Measurements from ENCODE around the gene ARHGAP28. TPM values are rescaled to one million over a fixed set of nuclear protein-coding genes. Genes with fewer than 3 reads are reported as not detected.

ARHGAP28 gene
- total RNA-seq, 1 donor from 2014 or later: 7.6 TPM

DNA sequence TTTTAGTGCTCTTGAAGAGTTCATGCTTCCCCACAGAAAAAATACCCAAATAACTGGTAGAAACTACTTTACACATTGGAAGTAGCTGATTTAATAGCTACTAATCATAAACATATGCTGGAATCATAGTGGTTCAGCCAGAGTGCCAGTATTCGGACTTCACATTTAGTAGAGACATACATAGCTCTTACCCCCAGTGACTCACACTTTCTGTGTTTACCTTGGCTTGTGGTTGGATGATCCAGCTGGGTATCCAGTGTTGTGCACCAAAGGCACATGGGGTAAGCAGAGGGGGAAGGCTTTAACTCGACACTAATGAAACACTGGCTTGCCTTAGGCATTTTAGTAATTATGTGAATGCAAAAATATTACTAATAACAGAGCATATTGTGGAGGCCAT lies 18.1 kb downstream of the ARHGAP28 start:
- no peak for DNase-seq (ENCODE audit: extremely low spot score in 2 of 2)
- H3K27ac ChIP-seq: peak overlapping the region; percentile 10
- no peaks in the 10 kb centered on the region for H3K27me3 ChIP-seq
- H3K36me3 ChIP-seq: no peaks in the 10 kb centered on the region
- H3K4me1 ChIP-seq: peaks cover 10% of the 10 kb centered on the region
- no peaks in the 10 kb centered on the region for H3K9me3 ChIP-seq
- intact Hi-C loops (cut with DNase I): no loop called here
- TF ChIP-seq POLR2A (IDR thresholded peaks at IDR 0.05) (no peak), POLR2AphosphoS5 (IDR thresholded peaks at IDR 0.05; ENCODE audit: insufficient read depth in 1 of 2, low read depth in 1 of 2) (no peak)
- TF ChIP-seq, protein P1, sequence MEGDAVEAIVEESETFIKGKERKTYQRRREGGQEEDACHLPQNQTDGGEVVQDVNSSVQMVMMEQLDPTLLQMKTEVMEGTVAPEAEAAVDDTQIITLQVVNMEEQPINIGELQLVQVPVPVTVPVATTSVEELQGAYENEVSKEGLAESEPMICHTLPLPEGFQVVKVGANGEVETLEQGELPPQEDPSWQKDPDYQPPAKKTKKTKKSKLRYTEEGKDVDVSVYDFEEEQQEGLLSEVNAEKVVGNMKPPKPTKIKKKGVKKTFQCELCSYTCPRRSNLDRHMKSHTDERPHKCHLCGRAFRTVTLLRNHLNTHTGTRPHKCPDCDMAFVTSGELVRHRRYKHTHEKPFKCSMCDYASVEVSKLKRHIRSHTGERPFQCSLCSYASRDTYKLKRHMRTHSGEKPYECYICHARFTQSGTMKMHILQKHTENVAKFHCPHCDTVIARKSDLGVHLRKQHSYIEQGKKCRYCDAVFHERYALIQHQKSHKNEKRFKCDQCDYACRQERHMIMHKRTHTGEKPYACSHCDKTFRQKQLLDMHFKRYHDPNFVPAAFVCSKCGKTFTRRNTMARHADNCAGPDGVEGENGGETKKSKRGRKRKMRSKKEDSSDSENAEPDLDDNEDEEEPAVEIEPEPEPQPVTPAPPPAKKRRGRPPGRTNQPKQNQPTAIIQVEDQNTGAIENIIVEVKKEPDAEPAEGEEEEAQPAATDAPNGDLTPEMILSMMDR (IDR thresholded peaks at IDR 0.05): no peak
- H3K4me3 ChIP-seq: no peak overlapping the region

- TF ChIP-seq POLR2A (IDR thresholded peaks at IDR 0.05) (no peak), POLR2AphosphoS5 (IDR thresholded peaks at IDR 0.05; ENCODE audit: insufficient read depth in 1 of 2, low read depth in 1 of 2) (no peak)
- TF ChIP-seq, protein P1 (IDR thresholded peaks at IDR 0.05): no peak
- peak overlapping the region; percentile 10 for H3K27ac ChIP-seq
- intact Hi-C loops (cut with DNase I): no loop called here
Measured at GRCh38 chr18:6748241-6748640, 18.7 kb downstream of the ARHGAP28 start.

GRCh38 chr18:6750411-6750810 lies 20.9 kb downstream of the ARHGAP28 start:
- Histone ChIP-seq H3K27me3 (no peaks in the 10 kb centered on the region), H3K4me1 (peaks cover 8% of the 10 kb centered on the region), H3K27ac (peak overlapping the region; percentile 24), H3K4me3 (no peak overlapping the region), H3K9me3 (no peaks in the 10 kb centered on the region), H3K36me3 (no peaks in the 10 kb centered on the region)
- intact Hi-C loops (cut with DNase I): no loop called here
- no peak for TF ChIP-seq POLR2AphosphoS5 (IDR thresholded peaks at IDR 0.05; ENCODE audit: insufficient read depth in 1 of 2, low read depth in 1 of 2)
- no peak for TF ChIP-seq POLR2A (IDR thresholded peaks at IDR 0.05)
- TF ChIP-seq, protein P1 (IDR thresholded peaks at IDR 0.05): no peak
- no peak for DNase-seq (ENCODE audit: extremely low spot score in 2 of 2)

More at GRCh38 chr18:6748241-6748640, 18.7 kb downstream of the ARHGAP28 start:
- Histone ChIP-seq H3K4me3 (no peak overlapping the region), H3K36me3 (no peaks in the 10 kb centered on the region), H3K9me3 (no peaks in the 10 kb centered on the region), H3K27me3 (no peaks in the 10 kb centered on the region), H3K4me1 (peaks cover 8% of the 10 kb centered on the region)
- DNase-seq (ENCODE audit: extremely low spot score in 2 of 2): no peak

DNA sequence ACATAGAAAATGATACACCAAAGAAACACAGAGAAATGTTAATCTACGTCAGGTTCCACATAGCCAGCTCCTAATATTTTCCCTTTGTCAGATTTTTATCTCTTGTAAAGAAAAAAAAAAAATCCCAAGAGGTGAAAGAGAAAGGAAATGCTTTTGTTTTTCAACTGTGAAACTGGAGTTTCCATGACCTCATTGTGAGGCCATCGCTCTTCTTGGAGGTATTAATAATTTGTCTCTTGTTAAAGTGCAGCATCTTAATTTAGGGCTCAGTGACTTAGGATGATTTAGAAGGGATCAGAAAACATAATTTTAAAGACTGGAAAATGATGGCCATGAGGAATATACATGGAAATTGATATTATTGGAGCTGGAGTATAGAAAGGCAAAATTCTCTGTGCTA lies 21.7 kb downstream of the ARHGAP28 start:
- Histone ChIP-seq H3K4me3 (no peak overlapping the region), H3K4me1 (peaks cover 8% of the 10 kb centered on the region), H3K27ac (peak overlapping the region; percentile 52), H3K27me3 (no peaks in the 10 kb centered on the region), H3K36me3 (no peaks in the 10 kb centered on the region), H3K9me3 (no peaks in the 10 kb centered on the region)
- DNase-seq (ENCODE audit: extremely low spot score in 2 of 2): no peak
- TF ChIP-seq, protein P1 (IDR thresholded peaks at IDR 0.05): no peak
- no peak for TF ChIP-seq POLR2A (IDR thresholded peaks at IDR 0.05)
- no peak for TF ChIP-seq POLR2AphosphoS5 (IDR thresholded peaks at IDR 0.05; ENCODE audit: insufficient read depth in 1 of 2, low read depth in 1 of 2)
- intact Hi-C loops (cut with DNase I): no loop called here

DNA sequence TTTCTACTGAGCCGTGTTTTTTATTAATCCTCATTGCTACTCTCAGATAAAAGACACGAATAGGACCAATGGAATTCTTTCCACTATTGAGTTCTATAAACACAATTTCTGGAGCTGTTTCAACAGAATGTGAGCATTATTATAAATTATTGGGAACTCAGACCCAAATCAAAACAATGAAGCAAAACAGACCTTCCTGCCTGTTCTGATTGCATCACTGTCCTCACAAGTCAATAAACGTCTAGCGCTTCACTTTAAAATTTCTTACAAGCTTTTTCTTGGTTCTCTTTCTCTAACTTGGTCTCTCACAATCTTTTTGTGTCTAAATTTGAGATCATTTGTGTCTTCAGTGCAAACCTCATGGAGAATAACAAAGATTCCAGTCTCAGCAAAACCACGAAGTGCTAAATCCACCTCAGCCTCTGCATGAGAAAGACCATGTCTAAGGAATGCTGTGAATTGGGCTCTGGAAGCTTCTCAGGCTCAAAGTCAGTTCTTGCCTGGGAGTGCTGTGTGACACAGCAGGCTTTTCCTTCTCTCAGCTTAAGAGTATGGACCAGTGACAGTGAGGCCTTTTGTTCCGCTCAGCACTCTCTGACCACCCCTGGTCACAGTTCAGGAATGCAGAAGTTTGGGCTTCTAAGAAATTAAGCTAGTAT lies 22.8 kb downstream of the ARHGAP28 start:
- H3K27ac ChIP-seq: peak overlapping the region; percentile 52
- H3K9me3 ChIP-seq: no peaks in the 10 kb centered on the region
- intact Hi-C loops (cut with DNase I): no loop called here
- no peaks in the 10 kb centered on the region for H3K36me3 ChIP-seq
- TF ChIP-seq, protein P1 (IDR thresholded peaks at IDR 0.05): no peak
- TF ChIP-seq POLR2AphosphoS5 (IDR thresholded peaks at IDR 0.05; ENCODE audit: insufficient read depth in 1 of 2, low read depth in 1 of 2): no peak
- no peak for TF ChIP-seq POLR2A (IDR thresholded peaks at IDR 0.05)
- no peak for DNase-seq (ENCODE audit: extremely low spot score in 2 of 2)
- H3K27me3 ChIP-seq: no peaks in the 10 kb centered on the region
- peaks cover 4% of the 10 kb centered on the region for H3K4me1 ChIP-seq
- no peak overlapping the region for H3K4me3 ChIP-seq

All from vagina (tissue), 2 donors.